Measurements from ENCODE around the gene PDXP. TPM values are rescaled to one million over a fixed set of nuclear protein-coding genes. Genes with fewer than 3 reads are reported as not detected.
A peak's percentile ranks its signal among the peaks of the same experiment; 100 is the strongest.

Gene PDXP
- total RNA-seq, 1 donor from 2014 or later, result 16.5 TPM

- H3K4me1 Mint-ChIP-seq (ENCODE audit: unreplicated experiment), result peaks cover 24% of the 10 kb centered on the region
- no peak for DNase-seq (ENCODE audit: extremely low spot score, unreplicated experiment)
- H3K36me3 Mint-ChIP-seq (ENCODE audit: unreplicated experiment), result peaks cover 3% of the 10 kb centered on the region
- no peaks in the 10 kb centered on the region for H3K9me3 Mint-ChIP-seq (ENCODE audit: unreplicated experiment)
- no peak overlapping the region for H3K4me3 Mint-ChIP-seq (ENCODE audit: unreplicated experiment)
- H3K27ac Mint-ChIP-seq (ENCODE audit: unreplicated experiment), result peak overlapping the region; percentile 10
- H3K27me3 Mint-ChIP-seq (ENCODE audit: unreplicated experiment), result no peaks in the 10 kb centered on the region
- TF ChIP-seq CTCF (IDR thresholded peaks at IDR 0.05), result no peak
Measured at GRCh38 chr22:37684803-37685615, 26.5 kb downstream of the PDXP start.

- H3K4me1 Mint-ChIP-seq (ENCODE audit: unreplicated experiment), result peaks cover 16% of the 10 kb centered on the region
- H3K27ac Mint-ChIP-seq (ENCODE audit: unreplicated experiment), result peak within 1 kb of the TSS; percentile 95
- TF ChIP-seq CTCF (IDR thresholded peaks at IDR 0.05), result no peak
- peaks cover 7% of the 10 kb centered on the region for H3K36me3 Mint-ChIP-seq (ENCODE audit: unreplicated experiment)
- peak; percentile 91 for DNase-seq (ENCODE audit: extremely low spot score, unreplicated experiment)
- H3K4me3 Mint-ChIP-seq (ENCODE audit: unreplicated experiment), result peak within 1 kb of the TSS; percentile 99
- no peaks in the 10 kb centered on the region for H3K27me3 Mint-ChIP-seq (ENCODE audit: unreplicated experiment)
- H3K9me3 Mint-ChIP-seq (ENCODE audit: unreplicated experiment), result no peaks in the 10 kb centered on the region
Measured at GRCh38 chr22:37686002-37686982, 27.8 kb downstream of the PDXP start, which contains the start of gene NOL12. Gene NOL12 (plus strand): TSS chr22:37686343. CDS start chr22:37686393, 50 bp downstream.

DNA sequence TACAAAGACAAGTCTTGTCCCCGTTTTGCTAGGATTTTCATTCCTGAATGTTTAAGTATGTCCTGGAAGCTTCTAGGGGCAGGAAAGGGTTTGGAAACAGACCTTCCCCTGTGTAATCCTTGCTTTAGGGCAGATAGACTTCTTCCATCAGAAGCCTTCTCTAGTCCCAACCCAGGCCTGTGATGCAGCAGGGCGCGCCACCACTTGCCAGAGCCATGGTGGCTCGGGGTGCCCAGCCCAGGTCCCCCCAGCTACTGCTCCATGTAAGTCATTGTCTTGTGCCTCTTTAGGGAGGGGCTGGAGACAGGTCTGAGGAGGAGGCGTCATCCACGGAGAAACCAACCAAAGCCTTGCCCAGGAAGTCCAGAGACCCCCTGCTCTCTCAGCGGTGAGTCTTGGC, 31.9 kb downstream of the PDXP start:
- H3K4me1 Mint-ChIP-seq (ENCODE audit: unreplicated experiment), result peaks cover 12% of the 10 kb centered on the region
- H3K36me3 Mint-ChIP-seq (ENCODE audit: unreplicated experiment), result peaks cover 24% of the 10 kb centered on the region
- H3K27me3 Mint-ChIP-seq (ENCODE audit: unreplicated experiment), result no peaks in the 10 kb centered on the region
- H3K9me3 Mint-ChIP-seq (ENCODE audit: unreplicated experiment), result no peaks in the 10 kb centered on the region
- no peak overlapping the region for H3K27ac Mint-ChIP-seq (ENCODE audit: unreplicated experiment)
- H3K4me3 Mint-ChIP-seq (ENCODE audit: unreplicated experiment), result no peak overlapping the region
- no peak for TF ChIP-seq CTCF (IDR thresholded peaks at IDR 0.05)
- no peak for DNase-seq (ENCODE audit: extremely low spot score, unreplicated experiment)

GRCh38 chr22:37690901-37691504, 32.5 kb downstream of the PDXP start:
- no peak overlapping the region for H3K4me3 Mint-ChIP-seq (ENCODE audit: unreplicated experiment)
- H3K4me1 Mint-ChIP-seq (ENCODE audit: unreplicated experiment), result peaks cover 15% of the 10 kb centered on the region
- DNase-seq (ENCODE audit: extremely low spot score, unreplicated experiment), result no peak
- peaks cover 24% of the 10 kb centered on the region for H3K36me3 Mint-ChIP-seq (ENCODE audit: unreplicated experiment)
- TF ChIP-seq CTCF (IDR thresholded peaks at IDR 0.05), result no peak
- no peaks in the 10 kb centered on the region for H3K9me3 Mint-ChIP-seq (ENCODE audit: unreplicated experiment)
- no peak overlapping the region for H3K27ac Mint-ChIP-seq (ENCODE audit: unreplicated experiment)
- H3K27me3 Mint-ChIP-seq (ENCODE audit: unreplicated experiment), result no peaks in the 10 kb centered on the region
